HEK293T (cell line): ENCODE results near the gene MROH2A.

Experiments used
- ARNT ChIP-seq: fragments of 450-650 bp; IDR thresholded peaks from 2 replicates; pipeline ENCODE4 v1.6.1; 2017; ENCODE audit warnings: mild to moderate bottlenecking
- BHLHE40 ChIP-seq: fragments of 450-650 bp; IDR thresholded peaks from 2 replicates; pipeline ENCODE4 v1.6.1; 2016; ENCODE audit warnings: mild to moderate bottlenecking, moderate library complexity, borderline replicate concordance
- CTBP1 ChIP-seq: fragments of 450-650 bp; IDR thresholded peaks from 2 replicates; pipeline ENCODE4 v1.6.1; 2016; ENCODE audit warnings: borderline replicate concordance
- FOXA1 ChIP-seq: fragments of 450-650 bp; IDR thresholded peaks from 2 replicates; pipeline ENCODE4 v1.6.1; 2016; ENCODE audit warnings: mild to moderate bottlenecking
- FOXK2 ChIP-seq: fragments of 450-650 bp; IDR thresholded peaks from 2 replicates; pipeline ENCODE4 v1.6.1; 2016; ENCODE audit warnings: mild to moderate bottlenecking
- FOXM1 ChIP-seq: fragments of 450-650 bp; IDR thresholded peaks from 2 replicates; pipeline ENCODE4 v1.6.1; 2017; ENCODE audit warnings: mild to moderate bottlenecking, borderline replicate concordance
- HDGF ChIP-seq: fragments of 450-650 bp; IDR thresholded peaks from 2 replicates; pipeline ENCODE4 v1.6.1; 2017; ENCODE audit warnings: antibody characterized with exemption, borderline replicate concordance
- L3MBTL2 ChIP-seq: fragments of 450-650 bp; conservative IDR thresholded peaks from 2 replicates; pipeline ENCODE4 v1.6.1; 2016; ENCODE audit warnings: mild to moderate bottlenecking
- NFRKB ChIP-seq: fragments of 450-650 bp; IDR thresholded peaks from 2 replicates; pipeline ENCODE4 v1.6.1; 2016; ENCODE audit warnings: mild to moderate bottlenecking, moderate library complexity
- PKNOX1 ChIP-seq: fragments of 450-650 bp; IDR thresholded peaks from 2 replicates; pipeline ENCODE4 v1.6.1; 2016
- SP1 ChIP-seq: fragments of 450-650 bp; IDR thresholded peaks from 2 replicates; pipeline ENCODE4 v1.6.1; 2017
- SUZ12 ChIP-seq: fragments of 450-650 bp; IDR thresholded peaks from 2 replicates; pipeline ENCODE4 v1.6.1; 2016; ENCODE audit warnings: mild to moderate bottlenecking
- TARDBP ChIP-seq: fragments of 450-650 bp; IDR thresholded peaks from 2 replicates; pipeline ENCODE4 v1.6.1; 2016
- ZNF384 ChIP-seq: fragments of 450-650 bp; IDR thresholded peaks from 2 replicates; pipeline ENCODE4 v1.6.1; 2016

DNA sequence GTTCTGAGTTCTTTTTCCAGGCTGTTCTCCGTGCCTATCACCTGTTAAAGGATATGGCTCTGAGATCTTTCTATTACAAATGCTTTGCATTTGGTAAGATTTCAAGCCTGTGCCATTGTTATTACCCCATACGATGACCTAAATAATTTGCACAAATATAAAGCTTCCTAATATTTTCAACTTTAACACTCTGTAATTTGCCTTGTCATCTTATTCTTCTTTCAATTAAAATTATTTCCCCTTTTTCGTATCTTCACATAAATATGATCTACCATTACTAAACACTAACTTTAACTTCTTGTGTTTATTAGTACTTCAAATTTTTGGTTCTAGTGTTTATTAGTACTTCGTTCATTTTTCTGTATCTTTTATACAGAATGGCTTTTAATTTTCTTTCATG, 93.3 kb downstream of the MROH2A start:
- TF ChIP-seq SUZ12 (no peak), ARNT (no peak), PKNOX1 (no peak), FOXA1 (no peak), BHLHE40 (no peak), FOXK2 (no peak), CTBP1 (no peak), SP1 (no peak), NFRKB (no peak), ZNF384 (no peak), FOXM1 (no peak), TARDBP (no peak), L3MBTL2 (no peak), HDGF (no peak)
